SU-DHL-6 (cell line): ENCODE data around the gene FBXO10.
"Not testable (repeated sequence)": the region's sequence is repeated elsewhere in the genome, so short reads cannot be mapped to it uniquely, and the experiment has no call there.

ENCODE experiments used
- H2AFZ ChIP-seq: fragments of 200-600 bp; sonication (generic); 2 replicates; pipeline ENCODE4 v1.6.1; 2014; ENCODE audit warnings: low read depth, mild to moderate bottlenecking, moderate library complexity, mixed read lengths, antibody characterized with exemption, low read length; ENCODE audit not compliant: severe bottlenecking
- H3F3A ChIP-seq: fragments of 200-600 bp; shearing (Covaris generic); 2 replicates; pipeline ENCODE4 v1.6.0; 2016; ENCODE audit warnings: antibody characterized with exemption, mild to moderate bottlenecking; ENCODE audit not compliant: insufficient read depth
- H3K27ac ChIP-seq: fragments of 200-600 bp; sonication (generic); 2 replicates; pipeline ENCODE4 v1.5.1; 2016; ENCODE audit warnings: low read depth, mild to moderate bottlenecking, low read length, moderate library complexity, mixed read lengths
- H3K27me3 ChIP-seq: fragments of 200-600 bp; sonication (generic), shearing (Covaris generic); 2 replicates; pipeline ENCODE4 v1.6.0; 2014; ENCODE audit warnings: mild to moderate bottlenecking, low read length
- H3K36me3 ChIP-seq: fragments of 200-600 bp; sonication (generic); 2 replicates; pipeline ENCODE4 v1.6.1; 2014; ENCODE audit warnings: mild to moderate bottlenecking, low read length, mixed read lengths
- H3K4me2 ChIP-seq: fragments of 300-600, 200-600 bp; shearing (Covaris generic), sonication (generic); 2 replicates; pipeline ENCODE4 v1.6.0; 2014; ENCODE audit warnings: low read length, low read depth, mild to moderate bottlenecking; ENCODE audit not compliant: poor library complexity, severe bottlenecking
- H3K4me3 ChIP-seq: fragments of 200-600 bp; sonication (generic); 2 replicates; pipeline ENCODE4 v1.5.1; 2014; ENCODE audit warnings: antibody characterized with exemption, low read length, mild to moderate bottlenecking, mixed read lengths; ENCODE audit not compliant: insufficient read depth, poor library complexity, severe bottlenecking
- H3K79me2 ChIP-seq: fragments of 200-600 bp; sonication (generic); 2 replicates; pipeline ENCODE4 v1.6.1; 2014; ENCODE audit warnings: mild to moderate bottlenecking, low read length, moderate library complexity; ENCODE audit not compliant: insufficient read depth
- H3K9ac ChIP-seq: fragments of 200-600 bp; sonication (generic); 2 replicates; pipeline ENCODE4 v1.7.0; 2014; ENCODE audit warnings: mild to moderate bottlenecking, low read length
- H3K9me2 ChIP-seq: fragments of 200-600 bp; sonication (generic); replicated peaks from 2 replicates; pipeline ENCODE4 v1.6.1; 2014; ENCODE audit warnings: low read length; ENCODE audit not compliant: insufficient read depth
- H3K9me3 ChIP-seq: fragments of 200-600 bp; sonication (generic); 2 replicates; pipeline ENCODE4 v1.6.1; 2014; ENCODE audit warnings: low read length, mixed read lengths; ENCODE audit not compliant: insufficient read depth
- H4K20me1 ChIP-seq: fragments of 200-600 bp; sonication (generic); 2 replicates; pipeline ENCODE4 v1.6.1; 2014; ENCODE audit warnings: low read depth, mild to moderate bottlenecking, antibody characterized with exemption, low read length, moderate library complexity, mixed read lengths
- EZH2phosphoT487 ChIP-seq: fragments of 200-600 bp; sonication (generic), shearing (Covaris generic); conservative IDR thresholded peaks from 2 replicates; pipeline ENCODE4 v1.6.1; 2018; ENCODE audit warnings: mild to moderate bottlenecking, antibody characterized with exemption, low read length, moderate library complexity, mixed read lengths
- TF ChIP-seq, protein P1 (sequence below): fragments of 200-600 bp; sonication (generic); IDR thresholded peaks from one replicate; pipeline ENCODE4 v1.5.1; 2017; ENCODE audit warnings: antibody characterized with exemption, mild to moderate bottlenecking, low read length, moderate library complexity; ENCODE audit not compliant: insufficient read depth, poor library complexity, severe bottlenecking

FBXO10 gene

DNA sequence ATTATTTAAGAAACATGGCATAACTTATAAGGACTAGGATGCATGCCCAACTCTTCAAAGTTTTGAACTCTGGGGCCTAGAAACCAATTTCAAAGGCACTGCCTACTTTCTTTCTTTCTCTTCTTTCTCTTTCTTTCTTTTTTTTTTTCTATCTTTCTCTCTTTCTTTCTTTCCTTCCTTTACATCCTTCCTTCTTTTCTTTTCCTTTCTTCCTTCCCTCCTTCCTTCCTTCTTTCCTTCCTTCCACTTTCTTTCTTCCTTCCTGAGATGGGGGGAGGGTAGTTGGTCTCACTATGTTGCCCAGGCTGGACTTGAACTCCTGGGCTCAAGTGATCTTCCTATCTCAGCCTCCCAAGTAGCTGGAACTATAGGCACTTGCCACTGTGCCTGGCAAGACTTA lies 32.1 kb upstream of the FBXO10 start:
- Histone ChIP-seq H2AFZ (no peak overlapping the region), H3K27ac (no peak overlapping the region), H3K9me2 (no peaks in the 10 kb centered on the region), H3F3A (no peaks in the 10 kb centered on the region), H3K9ac (no peak overlapping the region), H3K4me2 (no peak overlapping the region), H3K36me3 (no peaks in the 10 kb centered on the region), H3K79me2 (no peaks in the 10 kb centered on the region), H3K9me3 (no peaks in the 10 kb centered on the region), H3K4me3 (no peak overlapping the region), H3K27me3 (no peaks in the 10 kb centered on the region), H4K20me1 (no peaks in the 10 kb centered on the region)
- no peak for TF ChIP-seq EZH2phosphoT487
- TF ChIP-seq, protein P1, sequence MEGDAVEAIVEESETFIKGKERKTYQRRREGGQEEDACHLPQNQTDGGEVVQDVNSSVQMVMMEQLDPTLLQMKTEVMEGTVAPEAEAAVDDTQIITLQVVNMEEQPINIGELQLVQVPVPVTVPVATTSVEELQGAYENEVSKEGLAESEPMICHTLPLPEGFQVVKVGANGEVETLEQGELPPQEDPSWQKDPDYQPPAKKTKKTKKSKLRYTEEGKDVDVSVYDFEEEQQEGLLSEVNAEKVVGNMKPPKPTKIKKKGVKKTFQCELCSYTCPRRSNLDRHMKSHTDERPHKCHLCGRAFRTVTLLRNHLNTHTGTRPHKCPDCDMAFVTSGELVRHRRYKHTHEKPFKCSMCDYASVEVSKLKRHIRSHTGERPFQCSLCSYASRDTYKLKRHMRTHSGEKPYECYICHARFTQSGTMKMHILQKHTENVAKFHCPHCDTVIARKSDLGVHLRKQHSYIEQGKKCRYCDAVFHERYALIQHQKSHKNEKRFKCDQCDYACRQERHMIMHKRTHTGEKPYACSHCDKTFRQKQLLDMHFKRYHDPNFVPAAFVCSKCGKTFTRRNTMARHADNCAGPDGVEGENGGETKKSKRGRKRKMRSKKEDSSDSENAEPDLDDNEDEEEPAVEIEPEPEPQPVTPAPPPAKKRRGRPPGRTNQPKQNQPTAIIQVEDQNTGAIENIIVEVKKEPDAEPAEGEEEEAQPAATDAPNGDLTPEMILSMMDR = no peak

DNA sequence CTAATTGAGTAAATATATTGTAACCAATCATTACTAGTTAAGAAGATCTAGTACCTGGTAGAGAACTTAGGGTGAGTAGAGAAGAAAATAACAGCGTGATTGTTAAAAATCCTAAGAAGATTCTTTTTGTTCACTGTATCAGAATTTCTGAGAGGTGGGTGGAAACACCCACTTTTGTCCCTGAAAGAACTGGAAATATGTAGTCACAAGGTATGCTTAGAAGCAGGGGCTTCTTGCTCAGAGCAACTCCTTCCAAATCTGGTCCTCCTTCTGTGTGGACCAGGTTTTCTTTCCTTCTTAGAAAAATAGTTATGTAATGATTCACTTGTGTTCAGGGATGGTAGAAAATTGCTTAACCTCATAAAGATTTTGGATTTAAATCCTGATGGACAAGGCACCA lies 28.1 kb upstream of the FBXO10 start:
- Histone ChIP-seq H3K4me3 (no peak overlapping the region), H3K4me2 (no peak overlapping the region), H3K27ac (no peak overlapping the region), H2AFZ (no peak overlapping the region), H3K36me3 (no peaks in the 10 kb centered on the region), H3K79me2 (no peaks in the 10 kb centered on the region), H4K20me1 (no peaks in the 10 kb centered on the region), H3K9ac (no peak overlapping the region), H3F3A (no peaks in the 10 kb centered on the region), H3K9me2 (no peaks in the 10 kb centered on the region), H3K9me3 (no peaks in the 10 kb centered on the region), H3K27me3 (no peaks in the 10 kb centered on the region; the same call in 1 of the 2 replicates)
- TF ChIP-seq, protein P1 = no peak
- no peak for TF ChIP-seq EZH2phosphoT487

DNA sequence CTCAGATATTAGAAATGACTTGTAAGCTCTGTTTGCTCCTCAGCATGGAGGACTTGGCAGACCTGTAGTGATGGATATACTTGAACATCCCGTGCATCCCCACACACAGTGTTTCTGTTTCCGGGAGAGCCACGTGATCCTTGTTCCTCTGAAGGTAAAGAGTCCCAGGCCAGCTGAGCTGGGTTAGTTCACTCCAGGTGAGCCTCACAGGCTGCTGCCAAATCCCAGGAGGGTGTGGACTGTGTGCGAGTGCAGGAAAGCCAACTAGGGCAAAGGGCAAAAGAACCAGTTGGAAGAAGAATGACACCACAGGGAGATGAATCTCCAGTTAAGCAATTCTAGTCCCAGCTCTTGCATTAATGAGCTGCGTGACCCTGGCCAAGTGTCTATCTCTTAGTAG lies 26.6 kb upstream of the FBXO10 start:
- no peak overlapping the region for H2AFZ ChIP-seq
- H3K27me3 ChIP-seq = no peaks in the 10 kb centered on the region; the same call in 1 of the 2 replicates
- H3K27ac ChIP-seq = no peak overlapping the region
- H3K36me3 ChIP-seq = no peaks in the 10 kb centered on the region
- TF ChIP-seq, protein P1 = no peak
- no peak for TF ChIP-seq EZH2phosphoT487
- H3K9me3 ChIP-seq = no peaks in the 10 kb centered on the region
- H3K9me2 ChIP-seq = no peaks in the 10 kb centered on the region
- no peak overlapping the region for H3K9ac ChIP-seq
- H3K4me2 ChIP-seq = no peak overlapping the region
- no peaks in the 10 kb centered on the region for H3F3A ChIP-seq
- no peaks in the 10 kb centered on the region for H3K79me2 ChIP-seq
- H3K4me3 ChIP-seq = no peak overlapping the region
- no peaks in the 10 kb centered on the region for H4K20me1 ChIP-seq

DNA sequence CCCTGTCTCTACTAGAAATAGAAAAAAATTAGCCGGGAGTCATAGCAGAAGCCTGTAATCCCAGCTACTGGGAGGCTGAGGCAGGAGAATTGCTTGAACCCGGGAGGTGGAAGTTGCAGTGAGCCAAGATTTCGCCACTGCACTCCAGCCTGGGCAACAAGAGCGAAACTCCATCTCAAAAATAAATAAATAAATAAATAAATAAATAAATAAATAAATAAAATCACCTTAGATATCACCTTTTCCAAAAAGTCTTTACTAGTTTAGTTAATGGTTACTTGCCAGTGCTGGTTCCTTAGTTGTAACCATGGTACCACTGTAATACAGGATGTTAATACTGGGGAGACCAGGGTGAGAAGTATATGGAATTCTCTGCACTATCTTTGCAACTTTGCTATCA lies 25.9 kb upstream of the FBXO10 start:
- H3K9ac ChIP-seq = not testable (repeated sequence)

More for the DNA sequence above, 25.9 kb upstream of the FBXO10 start:
- not testable (repeated sequence) for H2AFZ ChIP-seq, H3K27me3 ChIP-seq, H3K79me2 ChIP-seq, H3F3A ChIP-seq, H3K27ac ChIP-seq, H3K36me3 ChIP-seq, H3K9me3 ChIP-seq, H3K4me3 ChIP-seq, H3K4me2 ChIP-seq, H4K20me1 ChIP-seq, H3K9me2 ChIP-seq
